H9 (cell line): ENCODE results near the gene NAXD. TPM values are rescaled to one million over a fixed set of nuclear protein-coding genes. Genes with fewer than 3 reads are reported as not detected.

Experiments
- DNase-seq: peaks from one replicate; pipeline ENCODE4 v3.0.0-alpha.2; 2017
- H2AFZ ChIP-seq: one replicate; pipeline ENCODE4 v1.6.1; 2013; ENCODE audit warnings: mild to moderate bottlenecking, low read length, control low read depth, moderate library complexity
- H2AK5ac ChIP-seq: 2 replicates; pipeline ENCODE4 v1.6.1; 2013; ENCODE audit warnings: low read length, control low read depth, mixed read lengths; ENCODE audit not compliant: insufficient read length
- H2BK120ac ChIP-seq: one replicate; pipeline ENCODE4 v1.6.1; 2013; ENCODE audit warnings: low read depth, mild to moderate bottlenecking, low read length, control low read depth, inconsistent platforms; ENCODE audit not compliant: poor library complexity, severe bottlenecking
- H2BK12ac ChIP-seq: 2 replicates; pipeline ENCODE4 v1.6.1; 2013; ENCODE audit warnings: low read length, control low read depth, mixed read lengths, low read depth; ENCODE audit not compliant: insufficient read length
- H2BK15ac ChIP-seq: 2 replicates; pipeline ENCODE4 v1.6.1; 2013; ENCODE audit warnings: low read depth, low read length, control low read depth
- H2BK20ac ChIP-seq: one replicate; pipeline ENCODE4 v1.6.1; 2013; ENCODE audit warnings: low read depth, mild to moderate bottlenecking, low read length, control low read depth, inconsistent platforms; ENCODE audit not compliant: poor library complexity, severe bottlenecking
- H2BK5ac ChIP-seq: 2 replicates; pipeline ENCODE4 v1.6.1; 2013; ENCODE audit warnings: low read length, control low read depth, mixed read lengths; ENCODE audit not compliant: insufficient read length
- H3K14ac ChIP-seq: 2 replicates; pipeline ENCODE4 v1.6.1; 2013; ENCODE audit warnings: low read length, control low read depth; ENCODE audit not compliant: insufficient read depth
- H3K18ac ChIP-seq: 2 replicates; pipeline ENCODE4 v1.6.1; 2013; ENCODE audit warnings: low read depth, mild to moderate bottlenecking, mixed read lengths, low read length, control low read depth; ENCODE audit not compliant: insufficient read length
- H3K23ac ChIP-seq: 2 replicates; pipeline ENCODE4 v1.6.1; 2013; ENCODE audit warnings: low read length, control low read depth, mixed read lengths, low read depth; ENCODE audit not compliant: insufficient read length
- H3K23me2 ChIP-seq: 2 replicates; pipeline ENCODE4 v1.6.1; 2013; ENCODE audit warnings: low read depth, mild to moderate bottlenecking, mixed read lengths, low read length, control low read depth; ENCODE audit not compliant: insufficient read length, poor library complexity, severe bottlenecking
- H3K27ac ChIP-seq: 2 replicates; pipeline ENCODE4 v1.5.1; 2013; ENCODE audit warnings: low read length, control low read depth, mixed read lengths, low read depth; ENCODE audit not compliant: insufficient read length
- H3K27me3 ChIP-seq: 2 replicates; pipeline ENCODE4 v1.6.1; 2013; ENCODE audit warnings: low read length, control low read depth, inconsistent platforms; ENCODE audit not compliant: insufficient read depth
- H3K4ac ChIP-seq: 2 replicates; pipeline ENCODE4 v1.6.1; 2013; ENCODE audit warnings: low read depth, mild to moderate bottlenecking, control low read depth, inconsistent platforms, low read length, moderate library complexity
- H3K4me1 ChIP-seq: 2 replicates; pipeline ENCODE4 v1.6.1; 2013; ENCODE audit warnings: low read length, control low read depth, inconsistent platforms; ENCODE audit not compliant: insufficient read depth
- H3K4me2 ChIP-seq: 2 replicates; pipeline ENCODE4 v1.6.1; 2013; ENCODE audit warnings: low read length, control low read depth, mixed read lengths; ENCODE audit not compliant: insufficient read length, insufficient read depth
- H3K56ac ChIP-seq: 2 replicates; pipeline ENCODE4 v1.6.1; 2013; ENCODE audit warnings: low read depth, mild to moderate bottlenecking, mixed read lengths, low read length, control low read depth; ENCODE audit not compliant: insufficient read length
- H3K79me1 ChIP-seq: 2 replicates; pipeline ENCODE4 v1.6.1; 2013; ENCODE audit warnings: low read depth, mild to moderate bottlenecking, moderate library complexity, low read length, control low read depth, inconsistent platforms; ENCODE audit not compliant: insufficient read depth, poor library complexity, severe bottlenecking
- H3K79me2 ChIP-seq: 2 replicates; pipeline ENCODE4 v1.6.1; 2013; ENCODE audit warnings: low read length, control low read depth, inconsistent platforms; ENCODE audit not compliant: insufficient read depth
- H3K9ac ChIP-seq: 2 replicates; pipeline ENCODE4 v1.6.1; 2013; ENCODE audit warnings: low read length, control low read depth, mixed read lengths; ENCODE audit not compliant: insufficient read length; ENCODE audit errors: extremely low read depth
- H3K9me3 ChIP-seq: one replicate; pipeline ENCODE4 v1.6.1; 2013; ENCODE audit warnings: low read depth, low read length, inconsistent platforms; ENCODE audit not compliant: control insufficient read depth
- H3T11ph ChIP-seq: one replicate; pipeline ENCODE4 v1.6.1; 2013; ENCODE audit warnings: mild to moderate bottlenecking, low read length, control low read depth, inconsistent platforms
- H4K20me1 ChIP-seq: one replicate; pipeline ENCODE4 v1.6.1; 2013; ENCODE audit not compliant: control insufficient read depth, insufficient read length, insufficient read depth
- H4K5ac ChIP-seq: 2 replicates; pipeline ENCODE4 v1.6.1; 2013; ENCODE audit warnings: low read depth, mild to moderate bottlenecking, mixed read lengths, low read length, control low read depth; ENCODE audit not compliant: insufficient read length
- H4K8ac ChIP-seq: replicated peaks from 2 replicates; pipeline ENCODE4 v1.6.1; 2013; ENCODE audit warnings: low read length, control low read depth, mixed read lengths, low read depth; ENCODE audit not compliant: insufficient read length
- H4K91ac ChIP-seq: 2 replicates; pipeline ENCODE4 v1.6.1; 2013; ENCODE audit warnings: low read depth, mild to moderate bottlenecking, moderate library complexity, mixed read lengths, low read length, control low read depth; ENCODE audit not compliant: insufficient read length
- H3K27ac Mint-ChIP-seq, 3 experiments: 2 replicates in 2 of 3; 3 replicates in 1 of 3; pipeline ENCODE4 v1.8.0; 2020 to 2021; ENCODE audit warnings: mixed read lengths in 3 of 3, mild to moderate bottlenecking in 1 of 3, moderate library complexity in 1 of 3
- H3K27me3 Mint-ChIP-seq: 2 replicates; pipeline ENCODE4 v1.8.0; 2021; ENCODE audit warnings: low read depth, mild to moderate bottlenecking, moderate library complexity, mixed read lengths
- H3K36me3 Mint-ChIP-seq, 3 experiments: 2 replicates in 2 of 3; 3 replicates in 1 of 3; pipeline ENCODE4 v1.8.0; 2020 to 2021; ENCODE audit warnings: low read depth in 3 of 3, mixed read lengths in 3 of 3; ENCODE audit not compliant: insufficient read depth in 1 of 3
- H3K4me1 Mint-ChIP-seq, 2 experiments: 2 replicates each; pipeline ENCODE4 v1.8.0; 2020; ENCODE audit warnings: mixed read lengths in 2 of 2
- H3K4me3 Mint-ChIP-seq, 2 experiments: 2 replicates in 1 of 2; 3 replicates in 1 of 2; pipeline ENCODE4 v1.8.0; 2020 to 2021; ENCODE audit warnings: mild to moderate bottlenecking in 2 of 2, mixed read lengths in 2 of 2, moderate library complexity in 1 of 2
- H3K9me3 Mint-ChIP-seq, 2 experiments: 2 replicates in 1 of 2; 3 replicates in 1 of 2; pipeline ENCODE4 v1.8.0; 2020; ENCODE audit warnings: mild to moderate bottlenecking in 2 of 2, mixed read lengths in 2 of 2, moderate library complexity in 1 of 2
- WGBS: extraction: QIAGEN DNeasy Blood & Tissue Kit; methylation state at CpG from one replicate; pipeline ENCODE4 v1.1.7; 2013; ENCODE audit warnings: missing lambda C conversion rate, low lambda C conversion rate, mixed read lengths; ENCODE audit not compliant: insufficient read length; ENCODE audit errors: extremely low coverage; 5-methylcytosine and 5-hydroxymethylcytosine counted together
- total RNA-seq: library from RNA; stranded (reverse); gene quantifications from 2 replicates; pipeline ENCODE4 v1.2.1, GENCODE V29; 2021
- TF ChIP-seq, protein P1 (sequence below): fragments of 200-600 bp; sonication (generic); conservative IDR thresholded peaks from 3 replicates; pipeline ENCODE4 v1.8.0; 2021; ENCODE audit warnings: antibody characterized with exemption, mild to moderate bottlenecking

The NAXD gene
- total RNA-seq, 1 experiment from 2014 or later: 25.5 TPM

DNA sequence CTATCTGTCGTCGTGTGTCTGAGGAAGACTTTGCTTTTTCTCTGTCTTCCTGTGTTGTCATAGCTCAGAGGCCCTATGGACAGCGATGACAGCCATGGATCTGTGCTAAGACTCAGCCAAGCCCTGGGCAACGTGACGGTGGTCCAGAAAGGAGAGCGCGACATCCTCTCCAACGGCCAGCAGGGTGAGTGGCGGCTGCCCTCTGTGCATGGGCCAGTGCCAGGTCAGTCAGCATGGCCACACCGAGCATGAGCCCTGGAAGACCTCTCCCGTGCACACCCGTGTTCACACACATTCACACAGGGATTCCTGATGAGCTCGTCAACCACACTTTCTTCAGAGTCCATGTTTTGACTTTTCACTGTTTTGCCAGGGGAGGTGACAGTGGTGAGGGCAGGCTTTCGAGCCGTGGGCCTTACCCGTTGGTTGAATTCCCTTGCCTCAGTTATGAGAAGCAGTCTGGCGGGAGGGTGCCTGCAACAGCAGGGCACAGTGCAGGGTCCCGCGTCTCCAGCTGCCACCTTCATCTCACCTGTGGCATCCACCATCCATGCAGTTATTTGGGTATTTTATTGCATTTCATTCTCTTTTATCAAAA lies 20.2 kb downstream of the NAXD start:
- H2BK5ac ChIP-seq: no peak overlapping the region
- H2BK120ac ChIP-seq: no peak overlapping the region
- Mint-ChIP-seq H3K27me3 (no peaks in the 10 kb centered on the region), H3K4me3 (no peak overlapping the region), H3K27ac (no peak overlapping the region; a peak in 1 of 7 replicates), H3K4me1 (peaks cover 3% of the 10 kb centered on the region in 2 experiments; a peak in 2 of 4 replicates), H3K36me3 (peaks cover 45 to 85% (median 78%) of the 10 kb centered on the region in 3 experiments), H3K9me3 (no peaks in the 10 kb centered on the region)
- H3K9me3 ChIP-seq: no peaks in the 10 kb centered on the region
- no peak overlapping the region for H3K56ac ChIP-seq
- H3K79me2 ChIP-seq: peaks cover 2% of the 10 kb centered on the region; the same call in 1 of the 2 replicates
- H4K8ac ChIP-seq: no peak overlapping the region
- no peak overlapping the region for H2BK12ac ChIP-seq
- H3K4me2 ChIP-seq: no peak overlapping the region
- TF ChIP-seq, protein P1, sequence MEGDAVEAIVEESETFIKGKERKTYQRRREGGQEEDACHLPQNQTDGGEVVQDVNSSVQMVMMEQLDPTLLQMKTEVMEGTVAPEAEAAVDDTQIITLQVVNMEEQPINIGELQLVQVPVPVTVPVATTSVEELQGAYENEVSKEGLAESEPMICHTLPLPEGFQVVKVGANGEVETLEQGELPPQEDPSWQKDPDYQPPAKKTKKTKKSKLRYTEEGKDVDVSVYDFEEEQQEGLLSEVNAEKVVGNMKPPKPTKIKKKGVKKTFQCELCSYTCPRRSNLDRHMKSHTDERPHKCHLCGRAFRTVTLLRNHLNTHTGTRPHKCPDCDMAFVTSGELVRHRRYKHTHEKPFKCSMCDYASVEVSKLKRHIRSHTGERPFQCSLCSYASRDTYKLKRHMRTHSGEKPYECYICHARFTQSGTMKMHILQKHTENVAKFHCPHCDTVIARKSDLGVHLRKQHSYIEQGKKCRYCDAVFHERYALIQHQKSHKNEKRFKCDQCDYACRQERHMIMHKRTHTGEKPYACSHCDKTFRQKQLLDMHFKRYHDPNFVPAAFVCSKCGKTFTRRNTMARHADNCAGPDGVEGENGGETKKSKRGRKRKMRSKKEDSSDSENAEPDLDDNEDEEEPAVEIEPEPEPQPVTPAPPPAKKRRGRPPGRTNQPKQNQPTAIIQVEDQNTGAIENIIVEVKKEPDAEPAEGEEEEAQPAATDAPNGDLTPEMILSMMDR: no peak
- no peak overlapping the region for H2BK15ac ChIP-seq
- no peaks in the 10 kb centered on the region for H3K23me2 ChIP-seq
- no peak overlapping the region for H2BK20ac ChIP-seq
- DNase-seq: no peak
- no peaks in the 10 kb centered on the region for H3K27me3 ChIP-seq
- H3K18ac ChIP-seq: no peak overlapping the region
- no peak overlapping the region for H3K27ac ChIP-seq
- H2AK5ac ChIP-seq: no peak overlapping the region
- H3K4me1 ChIP-seq: no peaks in the 10 kb centered on the region
- H3K79me1 ChIP-seq: no peaks in the 10 kb centered on the region
- H2AFZ ChIP-seq: no peak overlapping the region
- H4K91ac ChIP-seq: no peak overlapping the region
- H3K23ac ChIP-seq: no peak overlapping the region
- H3T11ph ChIP-seq: no peak overlapping the region
- H3K9ac ChIP-seq: no peak overlapping the region
- WGBS: no CpG with 5 or more reads among the region's 19 CpGs
- H3K14ac ChIP-seq: no peak overlapping the region
- no peak overlapping the region for H3K4ac ChIP-seq
- no peaks in the 10 kb centered on the region for H4K20me1 ChIP-seq
- H4K5ac ChIP-seq: no peak overlapping the region
